GM12878 (cell line): ENCODE results near the gene ZNF775. TPM values are rescaled to one million over a fixed set of nuclear protein-coding genes. Genes with fewer than 3 reads are reported as not detected.

Experiments used
- ATAC-seq: fragments of 200-7000 bp; cut with Tn5 transposase; 3 replicates; pipeline ENCODE4 v1.9.1; 2020; ENCODE audit warnings: mild to moderate bottlenecking, moderate library complexity
- BruUV-seq: library from RNA; stranded (reverse); fragments of 400-500 nt; replicated peaks from 2 replicates; lab custom pipeline; 2021; lab: Mats Ljungman, UMichigan
- CTCF ChIA-PET: fragments of 300-600 bp; sonication (Branson Sonifier 250); formaldehyde crosslinking; extraction: SDS; loops from one replicate; lab custom pipeline; 2021; ENCODE audit warnings: inconsistent platforms; lab: Yijun Ruan, JAX
- POLR2A ChIA-PET: fragments of 350-600 bp; formaldehyde crosslinking; extraction: SDS; loops from one replicate; lab custom pipeline; 2021; ENCODE audit warnings: inconsistent platforms; lab: Charles Lee
- RAD21 ChIA-PET: fragments of 300-600 bp; sonication (Branson Sonifier 250); formaldehyde crosslinking; loops from one replicate; lab custom pipeline; 2023; ENCODE audit warnings: antibody characterized with exemption; ENCODE audit not compliant: unreplicated experiment; lab: Charles Lee
- SMC1A ChIA-PET: fragments of 300-600 bp; sonication (Branson Sonifier 250); formaldehyde crosslinking; loops from one replicate; lab custom pipeline; 2023; ENCODE audit not compliant: unreplicated experiment, uncharacterized antibody; lab: Charles Lee
- DNase-seq: peaks from one replicate; pipeline ENCODE4 v3.0.0-alpha.2; 2011; ENCODE audit warnings: low read depth, low spot score
- FAIRE-seq: peaks from 3 replicates; lab custom pipeline; 2011; peaks lifted over from hg19 to GRCh38; lab: Jason Lieb, UNC
- H2AFZ ChIP-seq: 2 replicates; pipeline ENCODE4 v1.6.0; 2011; ENCODE audit warnings: low read depth, low read length, control low read depth; ENCODE audit not compliant: control insufficient read depth
- H3K27ac ChIP-seq: 2 replicates; pipeline ENCODE4 v1.5.1; 2011; ENCODE audit warnings: control low read depth; ENCODE audit not compliant: control insufficient read depth, insufficient read depth
- H3K27me3 ChIP-seq, 2 experiments: replicated peaks in 1 of 2; 2 replicates each; pipeline versions ENCODE4 v1.6.0 to v1.6.1; 2011; ENCODE audit warnings: low read length in 1 of 2; ENCODE audit not compliant: control insufficient read depth in 2 of 2, insufficient read depth in 2 of 2
- H3K36me3 ChIP-seq, 2 experiments: 2 replicates each; pipeline ENCODE4 v1.5.1; 2011; ENCODE audit warnings: low read length in 1 of 2; ENCODE audit not compliant: control insufficient read depth in 2 of 2, insufficient read depth in 2 of 2
- H3K4me1 ChIP-seq: 2 replicates; pipeline ENCODE4 v1.6.1; 2011; ENCODE audit warnings: mild to moderate bottlenecking, low read length, moderate library complexity, mixed read lengths; ENCODE audit not compliant: control insufficient read depth, insufficient read depth
- H3K4me2 ChIP-seq: 2 replicates; pipeline ENCODE4 v1.6.0; 2011; ENCODE audit warnings: control low read depth; ENCODE audit not compliant: control insufficient read depth, insufficient read depth
- H3K4me3 ChIP-seq: fragments of 200-600 bp; sonication (generic); 2 replicates; pipeline ENCODE4 v1.5.1; 2016
- H3K79me2 ChIP-seq: 2 replicates; pipeline ENCODE4 v1.6.0; 2011; ENCODE audit warnings: low read length; ENCODE audit not compliant: control insufficient read depth, insufficient read depth
- H3K9ac ChIP-seq: 2 replicates; pipeline ENCODE4 v1.8.0; 2011; ENCODE audit warnings: low read length, control low read depth, mixed read lengths; ENCODE audit not compliant: control insufficient read depth, insufficient read depth
- H3K9me3 ChIP-seq: replicated peaks from 3 replicates; pipeline ENCODE4 v1.5.1; 2011; ENCODE audit warnings: mild to moderate bottlenecking, low read length; ENCODE audit not compliant: control insufficient read depth, insufficient read depth
- H4K20me1 ChIP-seq: 2 replicates; pipeline ENCODE4 v1.6.0; 2011; ENCODE audit not compliant: control insufficient read depth, insufficient read depth
- CBX5 ChIP-seq: sonication (generic); IDR thresholded peaks from 2 replicates; pipeline ENCODE4 v1.6.1; 2016; ENCODE audit warnings: low read depth, moderate library complexity, mild to moderate bottlenecking, inconsistent platforms
- FOXK2 ChIP-seq: fragments of 450-650 bp; IDR thresholded peaks from 2 replicates; pipeline ENCODE4 v1.6.1; 2017; ENCODE audit warnings: mild to moderate bottlenecking, moderate library complexity
- IKZF1 ChIP-seq: fragments of 450-650 bp; conservative IDR thresholded peaks from 2 replicates; pipeline ENCODE4 v1.6.1; 2017; ENCODE audit warnings: antibody characterized with exemption, mild to moderate bottlenecking
- KAT2A ChIP-seq: conservative IDR thresholded peaks from 2 replicates; pipeline ENCODE4 v1.6.1; 2011; ENCODE audit warnings: low read depth, low read length; ENCODE audit not compliant: control insufficient read depth
- NFYA ChIP-seq: IDR thresholded peaks from 2 replicates; pipeline ENCODE4 v1.6.1; 2011; ENCODE audit warnings: low read depth, mild to moderate bottlenecking, low read length, improper control_type of control experiment, borderline replicate concordance
- SIX5 ChIP-seq: IDR thresholded peaks from 2 replicates; pipeline ENCODE4 v1.6.1; 2011; ENCODE audit warnings: mild to moderate bottlenecking, low read depth, low read length, moderate library complexity; ENCODE audit not compliant: severe bottlenecking
- SMARCA5 ChIP-seq: fragments of 450-650 bp; IDR thresholded peaks from 2 replicates; pipeline ENCODE4 v1.6.1; 2017; ENCODE audit warnings: mild to moderate bottlenecking
- SREBF1 ChIP-seq: IDR thresholded peaks from 2 replicates; pipeline ENCODE4 v1.6.1; 2012; ENCODE audit warnings: mild to moderate bottlenecking, low read length
- TCF3 ChIP-seq: IDR thresholded peaks from 2 replicates; pipeline ENCODE4 v1.6.1; 2012; ENCODE audit warnings: low read depth, mild to moderate bottlenecking, low read length, borderline replicate concordance; ENCODE audit not compliant: insufficient read depth
- YY1 ChIP-seq: IDR thresholded peaks from 2 replicates; pipeline ENCODE4 v1.6.1; 2011; ENCODE audit warnings: low read depth, mild to moderate bottlenecking, low read length
- WGBS: methylation state at CpG from one replicate; pipeline ENCODE4 v1.1.6; 2016; ENCODE audit warnings: low lambda C conversion rate; ENCODE audit not compliant: insufficient replicate concordance, insufficient coverage; ENCODE audit errors: missing lambda C conversion rate; 5-methylcytosine and 5-hydroxymethylcytosine counted together
- in situ Hi-C: fragments of 300-500 bp; cut with MboI; formaldehyde crosslinking; loops from 9 replicates; pipeline ENCODE4 v1.14.3; 2018; ENCODE audit warnings: mixed read lengths
- intact Hi-C: fragments of 100-400 bp; cut with micrococcal nuclease; formaldehyde crosslinking; loops from one replicate; pipeline ENCODE4 v1.14.2; 2022; ENCODE audit not compliant: unreplicated experiment
- polyA plus RNA-seq, 11 experiments: library from polyadenylated mRNA; depleted of rRNA in 4 of 11; unstranded in 6 of 11; stranded (reverse) in 5 of 11; fragments of >200 nt; fragmentation: Nextera tagmentation in 4 of 11; fragmentation: Illumina TruSeq in 1 of 11; extraction: Ambion mirVana in 4 of 11; extraction: Trizol in 1 of 11; gene quantifications; 1 replicate in 1 of 11; 2 replicates in 10 of 11; pipeline versions ENCODE4 v1.2.1 to v1.2.3, GENCODE V29; 2011 to 2016; ENCODE audit warnings: inconsistent platforms in 2 of 11, missing spikeins in 2 of 11, low read depth in 1 of 11
- total RNA-seq, 4 experiments: library from RNA; depleted of rRNA in 3 of 4; stranded (reverse); fragments of >200 nt in 3 of 4; fragmentation: Illumina TruSeq in 1 of 4; extraction: Trizol in 1 of 4; gene quantifications; 2 replicates each; pipeline versions ENCODE4 v1.2.1 to v1.2.3, GENCODE V29; 2013 to 2021
- TF ChIP-seq, protein P1 (sequence below): fragments of 450-650 bp; IDR thresholded peaks from 2 replicates; pipeline ENCODE4 v1.6.1; 2017; ENCODE audit warnings: mild to moderate bottlenecking
- TF ChIP-seq, protein P2 (sequence below): fragments of 150-350 bp; IDR thresholded peaks from 2 replicates; pipeline ENCODE4 v1.6.1; 2014; ENCODE audit warnings: mild to moderate bottlenecking, low read depth, low read length
- TF ChIP-seq, protein P3 (sequence below): fragments of 450-650 bp; IDR thresholded peaks from 2 replicates; pipeline ENCODE4 v1.6.1; 2018; ENCODE audit warnings: borderline replicate concordance, mild to moderate bottlenecking; ENCODE audit not compliant: partially characterized antibody

ZNF775 gene
- total and polyA plus RNA-seq, 10 of the 15 experiments (the other 5 are each of a cell fraction or from before 2014, with no cell fraction given), result 0.05 to 14.3 (median 2.1) TPM

DNA sequence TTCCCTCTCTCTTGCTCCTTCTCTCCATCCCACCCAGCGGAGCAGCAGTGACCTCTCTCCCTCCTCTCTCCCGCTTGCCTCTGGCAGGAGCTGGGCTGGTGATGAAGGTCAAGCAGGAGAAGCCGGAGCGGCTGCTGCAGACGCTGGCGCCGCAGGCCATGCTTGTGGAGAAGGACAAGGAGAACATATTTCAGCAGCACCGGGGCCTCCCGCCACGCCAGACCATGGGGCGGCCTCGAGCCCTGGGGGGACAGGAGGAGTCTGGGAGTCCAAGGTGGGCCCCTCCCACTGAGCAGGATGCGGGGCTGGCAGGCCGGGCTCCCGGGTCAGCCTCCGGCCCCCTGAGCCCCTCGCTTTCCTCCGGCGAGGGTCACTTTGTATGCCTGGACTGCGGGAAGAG, 17.3 kb downstream of the ZNF775 start:
- FAIRE-seq (no peak), ATAC-seq (no peak), DNase-seq (no peak)
- H2AFZ ChIP-seq, result no peak overlapping the region
- no peak overlapping the region for H3K4me2 ChIP-seq
- TF ChIP-seq, protein P1, sequence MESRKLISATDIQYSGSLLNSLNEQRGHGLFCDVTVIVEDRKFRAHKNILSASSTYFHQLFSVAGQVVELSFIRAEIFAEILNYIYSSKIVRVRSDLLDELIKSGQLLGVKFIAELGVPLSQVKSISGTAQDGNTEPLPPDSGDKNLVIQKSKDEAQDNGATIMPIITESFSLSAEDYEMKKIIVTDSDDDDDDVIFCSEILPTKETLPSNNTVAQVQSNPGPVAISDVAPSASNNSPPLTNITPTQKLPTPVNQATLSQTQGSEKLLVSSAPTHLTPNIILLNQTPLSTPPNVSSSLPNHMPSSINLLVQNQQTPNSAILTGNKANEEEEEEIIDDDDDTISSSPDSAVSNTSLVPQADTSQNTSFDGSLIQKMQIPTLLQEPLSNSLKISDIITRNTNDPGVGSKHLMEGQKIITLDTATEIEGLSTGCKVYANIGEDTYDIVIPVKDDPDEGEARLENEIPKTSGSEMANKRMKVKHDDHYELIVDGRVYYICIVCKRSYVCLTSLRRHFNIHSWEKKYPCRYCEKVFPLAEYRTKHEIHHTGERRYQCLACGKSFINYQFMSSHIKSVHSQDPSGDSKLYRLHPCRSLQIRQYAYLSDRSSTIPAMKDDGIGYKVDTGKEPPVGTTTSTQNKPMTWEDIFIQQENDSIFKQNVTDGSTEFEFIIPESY, result no peak
- TF ChIP-seq SMARCA5 (no peak), FOXK2 (no peak), YY1 (no peak), SIX5 (no peak), TCF3 (no peak)
- H3K4me3 ChIP-seq, result no peak overlapping the region
- no TSS peak for BruUV-seq
- ChIA-PET RAD21 (no interaction called here), CTCF (no interaction called here), POLR2A (no interaction called here), SMC1A (interaction anchor here (0.9 kb wide), 1 partner anchor 10 kb away, joined by 3 read pairs; no protein-coding TSS in a partner anchor)
- peaks cover 18% of the 10 kb centered on the region for H3K4me1 ChIP-seq
- H3K9me3 ChIP-seq, result no peaks in the 10 kb centered on the region
- no peaks in the 10 kb centered on the region for H3K27me3 ChIP-seq
- in situ Hi-C loops, result no loop called here
- H3K36me3 ChIP-seq, result peaks cover 0 to 12% of the 10 kb centered on the region in 2 experiments; a peak in 3 of 4 replicates
- WGBS, result 98% methylated on average over 14 of the region's 20 CpGs
- no peak overlapping the region for H3K27ac ChIP-seq
- no peak overlapping the region for H3K9ac ChIP-seq
- no peaks in the 10 kb centered on the region for H3K79me2 ChIP-seq
- intact Hi-C loops, result no loop called here
- H4K20me1 ChIP-seq, result no peaks in the 10 kb centered on the region; the same call in 1 of the 2 replicates

DNA sequence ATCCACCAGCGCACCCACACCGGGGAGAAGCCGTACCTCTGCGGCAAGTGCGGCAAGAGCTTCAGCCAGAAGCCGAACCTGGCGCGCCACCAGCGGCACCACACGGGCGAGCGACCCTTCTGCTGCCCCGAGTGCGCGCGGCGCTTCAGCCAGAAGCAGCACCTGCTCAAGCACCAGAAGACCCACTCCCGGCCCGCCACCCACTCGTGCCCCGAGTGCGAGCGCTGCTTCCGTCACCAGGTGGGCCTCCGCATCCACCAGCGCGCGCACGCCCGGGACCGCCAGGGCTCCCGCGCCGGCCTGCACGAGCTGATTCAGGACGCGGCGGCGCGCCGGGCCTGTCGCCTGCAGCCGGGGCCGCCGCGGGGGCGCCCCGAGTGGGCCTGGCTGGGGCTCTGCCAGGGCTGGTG, 17.7 kb downstream of the ZNF775 start:
- intact Hi-C loops, result no loop called here
- ChIA-PET CTCF (no interaction called here), SMC1A (no interaction called here)
- H3K79me2 ChIP-seq, result no peaks in the 10 kb centered on the region
- H2AFZ ChIP-seq, result no peak overlapping the region
- H3K4me1 ChIP-seq, result peaks cover 21% of the 10 kb centered on the region
- ATAC-seq, result no peak
- no peak for FAIRE-seq
- WGBS, result 98% methylated on average over 46 of the region's 48 CpGs
- in situ Hi-C loops, result no loop called here
- TF ChIP-seq, protein P2, sequence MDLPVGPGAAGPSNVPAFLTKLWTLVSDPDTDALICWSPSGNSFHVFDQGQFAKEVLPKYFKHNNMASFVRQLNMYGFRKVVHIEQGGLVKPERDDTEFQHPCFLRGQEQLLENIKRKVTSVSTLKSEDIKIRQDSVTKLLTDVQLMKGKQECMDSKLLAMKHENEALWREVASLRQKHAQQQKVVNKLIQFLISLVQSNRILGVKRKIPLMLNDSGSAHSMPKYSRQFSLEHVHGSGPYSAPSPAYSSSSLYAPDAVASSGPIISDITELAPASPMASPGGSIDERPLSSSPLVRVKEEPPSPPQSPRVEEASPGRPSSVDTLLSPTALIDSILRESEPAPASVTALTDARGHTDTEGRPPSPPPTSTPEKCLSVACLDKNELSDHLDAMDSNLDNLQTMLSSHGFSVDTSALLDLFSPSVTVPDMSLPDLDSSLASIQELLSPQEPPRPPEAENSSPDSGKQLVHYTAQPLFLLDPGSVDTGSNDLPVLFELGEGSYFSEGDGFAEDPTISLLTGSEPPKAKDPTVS, result no peak
- TF ChIP-seq IKZF1 (no peak), NFYA (no peak), KAT2A (no peak), CBX5 (no peak), SREBF1 (no peak)
- TF ChIP-seq, protein P3, sequence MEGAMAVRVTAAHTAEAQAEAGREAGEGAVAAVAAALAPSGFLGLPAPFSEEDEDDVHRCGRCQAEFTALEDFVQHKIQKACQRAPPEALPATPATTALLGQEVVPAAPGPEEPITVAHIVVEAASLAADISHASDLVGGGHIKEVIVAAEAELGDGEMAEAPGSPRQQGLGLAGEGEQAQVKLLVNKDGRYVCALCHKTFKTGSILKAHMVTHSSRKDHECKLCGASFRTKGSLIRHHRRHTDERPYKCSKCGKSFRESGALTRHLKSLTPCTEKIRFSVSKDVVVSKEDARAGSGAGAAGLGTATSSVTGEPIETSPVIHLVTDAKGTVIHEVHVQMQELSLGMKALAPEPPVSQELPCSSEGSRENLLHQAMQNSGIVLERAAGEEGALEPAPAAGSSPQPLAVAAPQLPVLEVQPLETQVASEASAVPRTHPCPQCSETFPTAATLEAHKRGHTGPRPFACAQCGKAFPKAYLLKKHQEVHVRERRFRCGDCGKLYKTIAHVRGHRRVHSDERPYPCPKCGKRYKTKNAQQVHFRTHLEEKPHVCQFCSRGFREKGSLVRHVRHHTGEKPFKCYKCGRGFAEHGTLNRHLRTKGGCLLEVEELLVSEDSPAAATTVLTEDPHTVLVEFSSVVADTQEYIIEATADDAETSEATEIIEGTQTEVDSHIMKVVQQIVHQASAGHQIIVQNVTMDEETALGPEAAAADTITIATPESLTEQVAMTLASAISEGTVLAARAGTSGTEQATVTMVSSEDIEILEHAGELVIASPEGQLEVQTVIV, result no peak
- TF ChIP-seq, all 136 proteins: peak for 0
- Histone ChIP-seq H4K20me1 (no peaks in the 10 kb centered on the region; the same call in 1 of the 2 replicates), H3K4me2 (no peak overlapping the region), H3K9me3 (no peaks in the 10 kb centered on the region), H3K4me3 (no peak overlapping the region), H3K9ac (no peak overlapping the region), H3K27ac (no peak overlapping the region), H3K27me3 (no peaks in the 10 kb centered on the region), H3K36me3 (peaks cover 0 to 12% of the 10 kb centered on the region in 2 experiments; a peak in 3 of 4 replicates)
- BruUV-seq, result no TSS peak
- ChIA-PET POLR2A (no interaction called here), RAD21 (no interaction called here)
- DNase-seq, result no peak
